Osteoblast (primary cell): ENCODE results near the gene IER2. TPM values are rescaled to one million over a fixed set of nuclear protein-coding genes. Genes with fewer than 3 reads are reported as not detected.
"Not testable (repeated sequence)": the region's sequence is repeated elsewhere in the genome, so short reads cannot be mapped to it uniquely, and the experiment has no call there.

Experiments
- DNase-seq: peaks from one replicate; pipeline ENCODE4 v3.0.0; 2011; ENCODE audit warnings: low spot score, mixed read lengths; ENCODE audit not compliant: insufficient read length; ENCODE audit errors: missing footprints
- H2AFZ ChIP-seq: 2 replicates; pipeline ENCODE4 v1.6.0; 2011; ENCODE audit warnings: mild to moderate bottlenecking, low read length
- H3K27ac ChIP-seq: 2 replicates; pipeline ENCODE4 v1.5.1; 2011; ENCODE audit warnings: mild to moderate bottlenecking, low read depth, low read length, moderate library complexity
- H3K27me3 ChIP-seq: 2 replicates; pipeline ENCODE4 v1.6.0; 2012; ENCODE audit warnings: mild to moderate bottlenecking, control low read depth, inconsistent platforms, low read length, moderate library complexity; ENCODE audit not compliant: insufficient read depth
- H3K36me3 ChIP-seq: 2 replicates; pipeline ENCODE4 v1.5.1; 2011; ENCODE audit warnings: mild to moderate bottlenecking, low read length, control low read depth, moderate library complexity; ENCODE audit not compliant: insufficient read depth
- H3K4me1 ChIP-seq: 2 replicates; pipeline ENCODE4 v1.5.1; 2011; ENCODE audit warnings: mild to moderate bottlenecking, low read length, control low read depth, moderate library complexity; ENCODE audit not compliant: insufficient read depth
- H3K4me2 ChIP-seq: 2 replicates; pipeline ENCODE4 v1.6.0; 2011; ENCODE audit warnings: mild to moderate bottlenecking, low read length; ENCODE audit not compliant: insufficient read depth
- H3K4me3 ChIP-seq: fragments of 200-600 bp; sonication (generic); 3 replicates; pipeline ENCODE4 v1.5.1; 2012; ENCODE audit warnings: mild to moderate bottlenecking, low read length, inconsistent platforms; ENCODE audit not compliant: insufficient read depth
- H3K79me2 ChIP-seq: 2 replicates; pipeline ENCODE4 v1.6.0; 2012; ENCODE audit warnings: mild to moderate bottlenecking, low read length, control low read depth, inconsistent platforms; ENCODE audit not compliant: insufficient read depth
- H3K9me3 ChIP-seq: 2 replicates; pipeline ENCODE4 v1.5.1; 2011; ENCODE audit warnings: low read depth, low read length, control low read depth
- H4K20me1 ChIP-seq: 2 replicates; pipeline ENCODE4 v1.6.0; 2012; ENCODE audit warnings: mild to moderate bottlenecking, low read length, control low read depth; ENCODE audit not compliant: insufficient read depth
- total RNA-seq: library from RNA; depleted of rRNA; stranded (reverse); fragments of >200 nt; gene quantifications from 2 replicates; pipeline ENCODE4 v1.2.3, GENCODE V29; 2012
- TF ChIP-seq, protein P1 (sequence below): IDR thresholded peaks from 2 replicates; pipeline ENCODE4 v1.5.1; 2011; ENCODE audit warnings: mild to moderate bottlenecking, low read depth, low read length, moderate library complexity; ENCODE audit errors: extremely low read depth

IER2 gene
- total RNA-seq, 1 donor = 14.8 TPM

DNA sequence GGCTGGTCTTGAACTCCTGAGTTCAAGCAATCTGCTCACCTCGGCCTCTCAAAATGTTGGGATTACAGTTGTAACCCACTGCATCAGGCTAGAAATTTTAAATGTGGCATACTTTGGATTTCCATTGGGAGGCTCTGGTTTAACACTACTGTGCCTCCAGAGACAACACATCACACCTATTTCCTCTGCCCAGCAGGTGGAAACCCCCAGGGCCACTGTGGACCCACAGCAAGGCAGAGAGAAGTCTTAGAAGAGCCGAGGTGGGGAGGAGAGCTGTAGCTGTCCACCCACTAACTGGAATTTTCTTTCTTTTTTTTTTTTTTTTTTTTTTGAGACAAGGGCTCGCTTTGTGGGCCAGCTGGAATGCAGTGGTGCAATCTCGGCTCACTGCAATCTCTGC is 39.4 kb downstream of the IER2 start:
- Histone ChIP-seq H3K79me2 (no peaks in the 10 kb centered on the region), H2AFZ (no peak overlapping the region), H3K27me3 (no peaks in the 10 kb centered on the region), H3K36me3 (no peaks in the 10 kb centered on the region), H3K4me2 (no peak overlapping the region), H3K27ac (no peak overlapping the region), H3K4me3 (no peak overlapping the region), H3K4me1 (no peaks in the 10 kb centered on the region), H4K20me1 (no peaks in the 10 kb centered on the region), H3K9me3 (no peaks in the 10 kb centered on the region)
- DNase-seq = no peak
- TF ChIP-seq, protein P1, sequence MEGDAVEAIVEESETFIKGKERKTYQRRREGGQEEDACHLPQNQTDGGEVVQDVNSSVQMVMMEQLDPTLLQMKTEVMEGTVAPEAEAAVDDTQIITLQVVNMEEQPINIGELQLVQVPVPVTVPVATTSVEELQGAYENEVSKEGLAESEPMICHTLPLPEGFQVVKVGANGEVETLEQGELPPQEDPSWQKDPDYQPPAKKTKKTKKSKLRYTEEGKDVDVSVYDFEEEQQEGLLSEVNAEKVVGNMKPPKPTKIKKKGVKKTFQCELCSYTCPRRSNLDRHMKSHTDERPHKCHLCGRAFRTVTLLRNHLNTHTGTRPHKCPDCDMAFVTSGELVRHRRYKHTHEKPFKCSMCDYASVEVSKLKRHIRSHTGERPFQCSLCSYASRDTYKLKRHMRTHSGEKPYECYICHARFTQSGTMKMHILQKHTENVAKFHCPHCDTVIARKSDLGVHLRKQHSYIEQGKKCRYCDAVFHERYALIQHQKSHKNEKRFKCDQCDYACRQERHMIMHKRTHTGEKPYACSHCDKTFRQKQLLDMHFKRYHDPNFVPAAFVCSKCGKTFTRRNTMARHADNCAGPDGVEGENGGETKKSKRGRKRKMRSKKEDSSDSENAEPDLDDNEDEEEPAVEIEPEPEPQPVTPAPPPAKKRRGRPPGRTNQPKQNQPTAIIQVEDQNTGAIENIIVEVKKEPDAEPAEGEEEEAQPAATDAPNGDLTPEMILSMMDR = no peak

DNA sequence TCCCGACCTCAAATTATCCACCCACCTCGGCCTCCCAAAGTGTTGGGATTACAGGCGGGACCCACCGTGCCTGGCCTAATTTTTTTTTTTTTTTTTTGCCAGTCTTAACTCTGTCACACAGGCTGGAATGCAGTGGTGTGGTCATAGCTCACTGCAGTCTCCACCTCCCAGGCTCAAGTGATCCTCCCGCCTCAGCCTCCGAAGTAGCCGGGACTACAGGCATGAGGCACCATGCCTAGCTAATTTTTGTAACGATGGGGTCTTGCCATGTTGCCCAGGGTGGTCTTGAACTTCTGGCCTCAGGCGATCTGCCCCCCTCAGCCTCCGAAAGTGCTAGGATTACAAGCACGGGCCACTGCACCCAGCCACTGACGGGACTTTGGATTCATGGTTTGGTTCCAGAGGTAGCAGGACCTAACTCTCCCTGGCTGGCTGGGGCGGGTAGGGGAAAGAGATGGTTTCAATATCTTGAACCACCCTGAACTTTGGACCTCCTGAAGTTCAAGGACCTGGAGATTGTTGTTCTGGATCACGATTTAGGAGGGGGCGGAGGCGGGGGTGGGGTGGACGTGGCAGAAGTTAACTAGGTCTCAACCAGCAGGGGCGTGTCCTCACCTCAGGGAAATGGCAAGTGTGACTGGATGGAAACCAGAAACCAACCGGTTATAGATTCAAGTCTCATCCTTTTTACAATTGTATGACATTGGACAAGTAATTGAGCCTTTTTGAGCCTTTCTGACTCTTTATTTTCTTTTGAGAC is 40.8 kb downstream of the IER2 start:
- TF ChIP-seq, protein P1 = no peak
- DNase-seq = no peak
- Histone ChIP-seq H3K4me2 (no peak overlapping the region), H3K4me1 (no peaks in the 10 kb centered on the region), H4K20me1 (no peaks in the 10 kb centered on the region), H3K27ac (no peak overlapping the region), H2AFZ (no peak overlapping the region), H3K79me2 (no peaks in the 10 kb centered on the region), H3K36me3 (no peaks in the 10 kb centered on the region), H3K27me3 (no peaks in the 10 kb centered on the region), H3K9me3 (no peaks in the 10 kb centered on the region), H3K4me3 (no peak overlapping the region)

DNA sequence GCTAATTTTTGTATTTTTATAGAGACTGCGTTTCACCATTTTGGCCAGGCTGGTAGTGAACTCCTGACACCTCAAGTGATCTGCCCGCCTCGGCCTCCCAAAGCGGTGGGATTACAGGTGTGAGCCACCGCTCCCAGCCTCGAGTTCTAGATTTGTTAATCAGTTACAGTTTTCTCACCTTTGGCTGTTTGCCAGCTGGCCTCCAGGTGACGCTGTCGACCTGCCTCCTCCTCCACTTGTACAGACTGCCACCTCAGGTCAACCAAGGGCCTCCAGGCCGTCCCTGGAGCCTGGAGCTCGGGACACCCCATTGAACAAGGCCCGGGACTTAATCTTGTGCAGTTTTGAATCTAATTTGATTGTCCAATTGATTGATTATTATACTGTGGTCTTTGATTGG is 45.5 kb downstream of the IER2 start:
- Histone ChIP-seq H3K27ac (no peak overlapping the region), H3K4me3 (no peak overlapping the region), H3K79me2 (no peaks in the 10 kb centered on the region), H3K36me3 (no peaks in the 10 kb centered on the region), H4K20me1 (no peaks in the 10 kb centered on the region), H3K4me1 (no peaks in the 10 kb centered on the region), H3K27me3 (no peaks in the 10 kb centered on the region), H2AFZ (no peak overlapping the region), H3K9me3 (no peaks in the 10 kb centered on the region), H3K4me2 (no peak overlapping the region)
- DNase-seq = peak; percentile 76
- TF ChIP-seq, protein P1 = no peak

DNA sequence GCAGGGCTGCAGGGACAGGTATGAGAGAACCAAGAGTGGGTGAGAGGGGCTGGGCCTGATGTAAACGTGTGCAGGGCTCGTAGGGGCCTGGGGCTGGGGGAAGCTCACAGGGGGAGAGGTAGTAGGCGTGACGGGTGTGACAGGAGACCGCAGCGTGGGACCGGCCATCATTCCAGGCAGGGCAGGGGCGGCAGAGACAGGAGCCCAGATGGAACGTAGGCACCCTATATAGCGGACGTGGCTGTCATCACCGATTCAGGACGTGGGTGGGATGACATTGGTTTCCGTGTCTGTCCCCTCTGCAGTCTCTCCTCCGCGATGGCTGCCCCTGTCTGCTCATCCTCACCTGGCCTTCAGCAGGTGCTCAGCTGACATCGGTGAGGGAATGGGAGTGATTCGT is 48.4 kb downstream of the IER2 start:
- H3K9me3 ChIP-seq = no peaks in the 10 kb centered on the region
- no peaks in the 10 kb centered on the region for H4K20me1 ChIP-seq
- H3K27ac ChIP-seq = no peak overlapping the region
- no peak overlapping the region for H3K4me2 ChIP-seq
- TF ChIP-seq, protein P1 = no peak
- no peak overlapping the region for H2AFZ ChIP-seq
- H3K36me3 ChIP-seq = no peaks in the 10 kb centered on the region
- no peaks in the 10 kb centered on the region for H3K27me3 ChIP-seq
- H3K4me3 ChIP-seq = no peak overlapping the region
- DNase-seq = no peak
- H3K79me2 ChIP-seq = no peaks in the 10 kb centered on the region
- H3K4me1 ChIP-seq = no peaks in the 10 kb centered on the region

DNA sequence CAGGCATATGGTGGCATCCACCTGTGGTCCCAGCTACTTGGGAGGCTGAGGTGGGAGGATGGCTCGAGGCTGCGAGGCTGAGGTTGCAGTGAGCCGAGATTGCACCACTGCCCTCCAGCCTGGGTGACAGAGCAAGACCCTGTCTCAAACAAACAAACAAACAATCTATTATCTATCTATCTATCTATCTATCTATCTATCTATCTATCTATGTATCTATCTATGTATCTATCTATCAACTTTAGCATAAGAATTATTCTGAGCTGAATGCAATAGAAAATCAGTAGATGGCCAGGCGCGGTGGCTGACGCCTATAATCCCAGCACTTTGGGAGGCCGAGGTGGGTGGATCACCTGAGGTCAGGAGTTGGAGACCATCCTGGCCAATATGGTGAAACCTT is 51.9 kb downstream of the IER2 start:
- H3K27me3 ChIP-seq, H3K36me3 ChIP-seq, H3K79me2 ChIP-seq, H3K9me3 ChIP-seq, H3K27ac ChIP-seq, H2AFZ ChIP-seq, DNase-seq, H3K4me3 ChIP-seq, H4K20me1 ChIP-seq, H3K4me1 ChIP-seq, H3K4me2 ChIP-seq: not testable (repeated sequence)
